ENCODE results near the gene MEGF10. TPM values are rescaled to one million over a fixed set of nuclear protein-coding genes. Genes with fewer than 3 reads are reported as not detected.
"Not testable (repeated sequence)": the region's sequence is repeated elsewhere in the genome, so short reads cannot be mapped to it uniquely, and the experiment has no call there.

The MEGF10 gene
- polyA plus RNA-seq, 1 donor = 43.0 TPM

DNA sequence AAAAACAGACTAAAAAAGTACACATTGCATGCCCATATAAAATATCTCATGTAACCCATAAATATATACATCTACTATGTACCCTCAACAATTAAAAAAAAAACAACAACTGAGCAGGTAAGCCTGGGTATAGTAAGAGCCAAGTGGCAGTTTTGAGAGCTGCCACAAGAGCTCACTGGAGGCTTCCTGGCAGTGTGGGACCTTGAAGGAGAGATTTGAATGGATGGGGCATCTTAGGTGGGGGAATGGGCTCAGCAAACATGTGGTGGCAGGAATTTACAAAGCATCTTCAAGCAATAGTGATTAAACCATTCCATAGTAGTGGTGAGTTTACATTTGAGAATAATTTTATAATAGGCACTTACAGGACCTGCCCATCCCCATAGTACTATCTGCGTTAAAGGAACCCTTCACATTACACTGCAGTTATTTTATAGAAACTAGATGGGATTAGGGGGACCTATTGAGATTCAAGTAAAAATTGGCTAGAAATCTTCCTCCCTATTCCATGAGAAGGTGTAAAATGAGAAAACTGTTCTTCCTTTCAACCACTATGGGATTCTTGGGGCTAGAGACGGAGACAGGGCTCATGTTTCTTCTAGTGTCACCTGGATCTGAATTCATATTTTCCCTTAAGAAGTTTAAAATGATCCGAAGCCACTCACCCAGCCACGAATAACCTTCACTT, 6.9 kb downstream of the MEGF10 start:
- no peak for DNase-seq (ENCODE audit: low read depth)

DNA sequence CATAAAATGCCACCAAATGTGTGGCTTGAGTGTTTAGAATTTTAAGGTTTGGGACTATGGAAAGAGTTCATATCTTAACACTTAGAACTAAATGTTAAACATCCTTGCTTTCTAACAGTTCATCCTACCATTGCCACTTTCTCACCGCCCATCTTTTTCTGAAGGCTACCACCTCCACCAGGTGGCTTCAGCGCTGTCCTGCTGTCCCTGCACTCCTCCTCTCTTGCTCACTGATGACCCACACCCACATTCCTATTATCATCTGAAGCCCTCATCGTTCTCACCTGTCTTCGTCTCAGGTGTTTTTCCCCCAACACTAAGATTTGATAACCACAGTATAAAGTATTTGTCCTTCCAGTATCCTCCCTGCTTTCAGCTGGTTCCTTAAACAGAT, 7.4 kb downstream of the MEGF10 start:
- DNase-seq (ENCODE audit: low read depth) = no peak

DNA sequence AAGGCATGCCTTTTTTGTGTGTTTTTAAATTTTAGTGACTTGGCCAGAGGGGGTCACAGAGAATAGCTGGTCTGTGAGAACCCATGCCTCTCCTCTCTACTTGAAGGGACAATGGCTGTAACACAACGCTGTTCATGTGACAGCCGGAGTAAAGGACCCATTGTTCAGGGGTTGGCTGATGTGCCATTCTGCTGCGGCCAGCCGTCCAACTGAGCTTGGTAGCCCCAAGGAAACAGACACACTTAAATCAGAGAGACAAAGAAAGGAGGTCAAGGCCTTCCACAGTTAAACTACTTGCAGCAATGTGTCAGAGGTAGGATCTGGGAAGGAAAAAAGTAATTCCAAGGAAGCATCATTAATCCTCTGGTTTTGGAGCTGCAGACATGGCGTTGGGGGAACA, 8.1 kb downstream of the MEGF10 start:
- no peak for DNase-seq (ENCODE audit: low read depth)

DNA sequence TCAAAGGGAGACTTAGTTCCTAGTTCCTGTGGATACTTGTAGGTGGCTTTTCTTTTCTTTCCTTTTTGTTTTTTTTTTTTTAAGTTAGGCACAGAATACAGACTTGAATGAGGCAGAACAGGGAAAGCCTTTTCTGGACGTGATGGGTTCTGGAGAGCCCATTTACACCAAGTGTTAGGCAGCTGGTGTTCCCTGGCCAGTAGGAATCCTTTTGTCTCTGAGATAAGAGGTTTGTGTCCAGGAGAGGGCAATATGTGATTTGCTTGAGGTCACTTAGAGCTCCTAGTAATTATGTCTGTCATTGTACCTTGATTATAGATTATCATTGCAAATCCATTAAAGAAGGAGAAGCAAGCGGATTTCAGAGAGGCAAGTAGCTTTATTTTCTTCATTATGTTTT, 9.1 kb downstream of the MEGF10 start:
- no peak for DNase-seq (ENCODE audit: low read depth)

DNA sequence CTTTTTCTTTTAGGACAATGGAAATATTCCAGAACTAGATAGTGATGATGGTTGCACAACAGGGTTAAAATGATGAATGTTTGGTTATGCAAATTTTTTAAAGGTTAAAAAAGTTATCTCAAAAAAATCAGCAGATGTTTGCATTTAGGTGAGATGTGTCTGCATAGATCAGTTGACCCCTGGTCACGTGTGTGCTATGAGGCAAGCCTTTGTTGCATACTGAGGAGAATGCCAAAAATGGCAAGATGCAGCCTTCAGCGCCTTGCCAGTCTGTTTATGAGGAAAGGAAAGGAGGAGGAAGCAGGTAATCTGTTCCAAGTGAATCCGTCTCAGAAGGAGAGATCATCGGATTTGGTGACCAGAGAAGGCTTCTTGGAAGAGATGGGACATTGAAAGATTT, 11.9 kb downstream of the MEGF10 start:
- no peak for DNase-seq (ENCODE audit: low read depth)

DNA sequence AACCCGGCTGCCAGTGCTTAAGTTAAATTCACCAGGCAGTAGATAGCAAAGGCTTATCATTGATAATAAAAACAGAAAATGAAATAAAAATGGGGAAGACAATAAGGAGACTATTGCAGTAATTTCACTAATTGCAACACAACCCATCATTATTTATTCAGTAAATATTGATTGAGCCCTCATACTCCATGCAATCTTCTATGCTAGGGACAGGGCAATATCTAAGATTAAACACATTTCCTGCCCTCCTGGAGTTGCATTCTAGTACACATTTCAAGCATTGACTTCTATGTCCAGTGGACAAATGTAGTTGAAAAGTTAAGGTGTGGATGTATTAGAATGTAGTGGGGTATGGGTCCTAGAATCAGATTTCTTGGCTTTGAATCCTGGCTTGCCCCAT, 12.8 kb downstream of the MEGF10 start:
- DNase-seq (ENCODE audit: low read depth) = no peak

DNA sequence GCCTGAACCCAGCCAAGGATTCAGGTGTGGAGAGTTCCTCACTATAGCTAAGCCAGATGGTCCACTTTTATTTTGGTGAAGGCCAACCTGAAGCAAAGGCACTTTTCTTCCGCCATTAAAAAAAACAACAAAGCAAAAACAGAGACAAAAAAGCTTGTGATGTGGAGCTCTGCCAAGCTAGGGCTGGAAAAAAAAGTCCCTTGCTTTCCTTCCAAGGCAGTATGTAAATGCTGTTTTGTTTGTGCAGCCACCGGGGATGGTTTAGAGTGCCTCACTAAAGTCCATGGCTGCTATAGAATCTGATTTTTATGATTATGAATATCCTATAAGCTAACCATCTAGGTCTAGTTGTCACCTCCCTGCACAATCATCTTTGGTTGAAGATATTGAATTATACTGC, 14.9 kb downstream of the MEGF10 start:
- DNase-seq (ENCODE audit: low read depth) = no peak

DNA sequence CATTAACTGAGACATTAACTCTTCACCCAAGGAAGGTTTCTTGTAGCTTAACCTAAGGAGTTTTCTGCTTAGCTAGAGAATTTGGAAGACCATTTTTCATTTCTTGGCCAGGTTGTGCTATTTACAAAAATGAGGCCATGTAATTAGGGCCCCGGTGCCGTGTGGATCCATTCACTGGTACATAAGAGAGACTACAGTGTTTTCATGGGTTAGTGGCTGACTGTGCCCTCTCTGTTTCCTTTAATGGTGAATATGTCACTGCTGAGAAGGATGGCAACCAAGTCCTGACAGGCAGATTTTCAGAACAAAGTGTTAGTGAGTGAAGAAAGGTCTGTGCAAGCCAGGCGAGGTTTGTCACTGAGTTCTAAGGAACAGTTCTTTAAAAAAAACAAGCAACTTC, 15.4 kb downstream of the MEGF10 start:
- DNase-seq (ENCODE audit: low read depth) = no peak

DNA sequence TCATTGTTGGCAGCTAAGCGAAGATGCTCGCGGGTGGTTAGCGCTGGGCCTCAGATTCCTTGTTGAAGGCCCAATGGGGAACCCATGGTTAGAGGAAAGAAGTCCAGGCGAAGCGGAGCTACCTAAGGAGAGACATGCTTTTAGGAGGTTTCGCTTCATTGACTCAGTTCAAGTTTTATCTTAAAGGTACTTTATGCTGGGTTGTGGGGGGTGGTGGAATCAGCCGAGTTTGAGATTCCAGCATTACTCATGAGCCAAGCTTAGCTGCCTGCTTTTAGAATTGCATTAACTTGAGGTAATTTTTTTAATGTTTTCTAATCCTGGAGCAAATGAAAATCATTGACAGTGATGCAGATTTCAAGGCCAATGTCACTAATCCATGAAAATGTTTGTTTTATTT, 16.1 kb downstream of the MEGF10 start:
- DNase-seq (ENCODE audit: low read depth) = no peak

DNA sequence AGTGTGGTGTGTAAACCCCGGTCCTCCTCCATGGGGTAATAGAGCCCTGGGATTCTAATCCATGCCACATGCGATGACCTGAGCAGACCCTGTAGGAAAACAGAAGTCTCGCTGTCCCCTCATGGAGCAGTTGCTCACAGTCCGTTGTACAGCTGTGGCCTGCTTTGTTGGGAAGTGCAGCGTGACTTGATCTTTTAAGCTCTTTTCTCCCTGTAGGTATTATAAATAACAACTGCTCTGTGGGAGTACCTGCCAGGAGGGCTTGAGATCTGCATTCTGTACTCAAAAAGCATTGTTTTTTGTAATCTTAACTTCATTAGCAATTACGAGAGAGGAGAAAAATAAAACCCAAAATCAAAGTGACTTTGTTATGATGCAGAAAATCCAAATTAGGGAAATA, 17.3 kb downstream of the MEGF10 start:
- DNase-seq (ENCODE audit: low read depth) = no peak

DNA sequence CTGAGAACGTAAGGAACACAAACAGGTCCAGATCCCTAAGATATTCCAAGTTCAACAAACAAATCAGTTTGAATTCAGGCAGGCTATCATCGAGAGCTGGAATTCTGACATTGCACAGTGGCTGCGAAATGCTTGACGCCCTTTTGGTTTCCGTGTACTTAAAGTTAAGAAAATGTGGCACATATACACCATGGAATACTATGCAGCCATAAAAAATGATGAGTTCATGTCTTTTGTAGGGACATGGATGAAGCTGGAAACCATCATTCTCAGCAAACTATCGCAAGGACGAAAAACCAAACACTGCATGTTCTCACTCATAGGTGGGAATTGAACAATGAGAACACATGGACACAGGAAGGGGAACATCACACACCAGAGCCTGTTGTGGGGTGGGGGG, 17.7 kb downstream of the MEGF10 start:
- DNase-seq (ENCODE audit: low read depth) = not testable (repeated sequence)

DNA sequence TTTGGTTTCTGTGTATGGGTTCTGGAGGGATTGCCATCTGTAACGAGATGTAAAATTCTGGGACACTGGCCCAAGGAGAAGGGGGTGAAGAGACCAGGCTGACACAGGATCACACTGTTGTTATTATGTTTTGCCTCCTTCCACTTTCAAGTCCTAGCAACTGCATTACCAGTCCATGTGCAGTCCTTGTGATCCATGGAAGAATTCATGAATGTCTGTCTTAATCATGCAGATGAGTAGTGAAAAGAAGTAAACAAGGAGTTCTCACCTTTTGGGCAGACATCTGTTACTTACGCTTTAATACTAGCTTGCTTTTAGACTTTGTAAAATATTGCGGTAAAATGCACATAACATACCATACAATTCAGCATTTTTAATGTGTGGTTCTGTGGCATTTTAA, 18.3 kb downstream of the MEGF10 start:
- no peak for DNase-seq (ENCODE audit: low read depth)

DNA sequence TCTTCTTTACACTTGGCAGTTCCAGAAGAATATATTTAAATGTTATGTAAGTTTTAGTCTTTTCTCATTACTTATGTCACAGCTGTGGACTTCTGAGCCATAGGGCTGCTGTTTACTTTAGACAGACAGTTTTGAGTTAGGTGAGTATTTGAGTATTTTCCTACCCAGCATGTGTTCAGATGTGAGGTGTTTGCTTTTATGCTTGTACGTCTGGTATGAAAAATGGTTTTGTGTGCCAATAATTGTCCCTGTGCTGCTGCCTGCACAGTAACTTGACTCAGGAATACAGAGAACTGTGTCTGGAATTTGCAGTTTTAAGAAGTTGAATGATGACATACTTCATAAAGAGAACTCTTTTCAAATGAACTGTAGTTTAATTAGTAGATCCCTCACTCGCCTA, 20.8 kb downstream of the MEGF10 start:
- DNase-seq (ENCODE audit: low read depth) = no peak

DNA sequence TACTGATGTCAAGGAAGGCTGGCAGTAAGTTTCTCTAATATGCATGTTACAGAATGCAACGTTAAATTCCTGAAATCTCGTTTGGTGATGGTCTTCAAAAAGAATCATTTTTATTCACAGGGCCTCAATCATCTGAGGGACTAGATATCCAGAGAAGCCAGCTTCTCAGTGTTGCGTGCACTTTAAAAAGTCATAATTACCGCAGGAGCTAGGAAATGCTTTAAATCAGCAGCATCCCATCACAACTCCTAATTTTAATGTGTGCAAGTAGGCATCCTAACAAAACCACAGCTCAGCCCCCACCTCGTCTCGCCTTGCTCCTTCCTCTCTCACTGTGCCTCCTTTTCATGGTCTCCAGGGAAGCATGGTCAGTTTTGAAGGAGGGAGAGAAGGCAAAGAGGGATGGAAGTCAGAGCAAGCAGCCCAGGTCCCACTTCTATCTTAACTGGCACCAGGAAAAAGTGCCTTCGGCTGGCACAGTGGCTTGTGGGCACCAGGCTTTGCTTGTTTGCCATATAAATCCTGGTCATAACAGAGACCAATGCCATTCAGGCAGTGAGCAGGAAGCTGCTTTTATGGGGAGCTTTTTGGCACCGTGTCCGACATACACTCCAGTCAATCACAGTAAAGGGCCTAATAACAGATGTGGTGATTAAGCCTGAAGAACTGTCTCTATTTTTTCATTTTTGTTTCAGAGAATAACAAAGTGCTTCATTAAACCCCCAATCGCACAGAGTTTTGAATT, 21.4 kb downstream of the MEGF10 start:
- DNase-seq (ENCODE audit: low read depth) = no peak

DNA sequence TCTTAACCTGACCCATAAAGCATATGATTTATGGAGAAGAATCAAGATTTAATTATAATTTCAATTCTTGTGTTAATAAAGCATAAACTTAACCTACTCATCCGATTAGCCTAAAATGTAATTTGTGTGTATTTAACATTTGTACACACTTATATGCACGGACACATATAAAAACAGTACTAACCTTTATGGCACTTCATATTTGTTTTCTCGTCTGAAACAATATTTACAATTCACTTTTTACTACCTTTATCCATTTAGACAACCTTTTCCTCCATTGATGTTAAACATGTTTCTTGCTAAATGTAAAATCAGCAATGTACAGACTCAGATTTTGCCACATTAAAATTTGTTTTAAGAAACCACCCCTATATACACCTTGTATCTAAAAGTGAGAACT, 22.8 kb downstream of the MEGF10 start:
- no peak for DNase-seq (ENCODE audit: low read depth)

DNA sequence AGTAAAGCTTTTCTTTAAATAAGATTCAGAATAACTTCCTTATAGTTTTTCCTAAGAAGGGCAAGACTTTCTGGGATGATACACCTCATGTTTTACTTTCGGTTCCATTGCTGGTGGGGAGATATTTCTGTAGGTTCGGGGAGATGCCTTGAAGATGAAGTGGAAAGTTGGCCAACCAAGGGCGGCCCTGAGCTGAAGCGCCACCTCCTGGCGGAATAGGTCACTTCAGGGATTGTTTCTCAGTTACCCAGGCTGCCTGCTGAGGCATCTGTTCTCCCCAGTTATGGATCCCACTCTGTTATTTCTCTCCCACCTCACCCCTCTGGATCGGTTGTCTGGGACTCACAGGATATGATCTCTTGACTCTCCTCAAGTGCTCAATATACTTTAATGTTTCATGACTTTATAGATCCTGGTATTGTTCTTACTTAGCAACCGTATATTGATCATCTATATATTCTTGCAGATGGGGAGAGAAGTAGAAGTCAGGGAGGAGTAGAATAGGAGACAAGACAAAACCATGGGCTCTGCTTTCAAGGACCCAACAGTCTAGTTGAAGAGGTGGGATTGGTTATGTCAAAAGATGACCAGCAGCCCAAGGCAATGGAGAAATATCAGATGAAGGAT, 23.4 kb downstream of the MEGF10 start:
- DNase-seq (ENCODE audit: low read depth) = no peak

DNA sequence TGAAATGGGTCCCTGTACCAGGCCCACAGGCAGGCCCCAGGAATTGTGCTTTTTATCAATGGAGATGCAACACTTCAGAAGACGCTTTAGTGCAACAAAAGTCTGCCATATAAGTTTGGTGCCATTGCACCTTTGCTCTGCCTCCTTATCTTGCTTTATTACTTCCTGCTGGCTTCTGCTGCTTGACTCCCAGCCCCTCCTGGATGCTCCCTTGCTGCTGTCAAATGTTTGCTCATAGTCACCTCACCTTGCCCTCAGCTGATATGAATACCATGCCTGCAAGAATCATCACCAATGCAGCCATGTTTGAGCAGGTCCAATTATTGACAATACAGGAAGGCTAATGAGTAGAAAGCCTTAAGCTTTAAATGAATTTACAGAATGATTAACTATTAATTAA, 25.4 kb downstream of the MEGF10 start:
- DNase-seq (ENCODE audit: low read depth) = no peak

DNA sequence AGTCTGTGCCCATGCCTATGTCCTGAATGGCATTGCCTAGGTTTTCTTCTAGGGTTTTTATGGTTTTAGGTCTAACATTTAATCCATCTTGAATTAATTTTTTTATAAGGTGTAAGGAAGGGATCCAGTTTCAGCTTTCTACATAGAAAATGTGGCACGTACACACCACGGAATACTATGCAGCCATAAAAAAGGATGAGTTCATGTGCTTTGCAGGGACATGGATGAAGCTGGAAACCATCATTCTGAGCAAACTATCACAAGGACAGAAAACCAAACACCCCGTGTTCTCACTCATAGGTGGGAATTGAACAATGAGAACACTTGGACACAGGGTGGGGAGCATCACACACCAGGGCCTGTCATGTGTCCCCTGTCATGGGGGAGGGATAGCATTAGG, 26.8 kb downstream of the MEGF10 start:
- not testable (repeated sequence) for DNase-seq (ENCODE audit: low read depth)

DNA sequence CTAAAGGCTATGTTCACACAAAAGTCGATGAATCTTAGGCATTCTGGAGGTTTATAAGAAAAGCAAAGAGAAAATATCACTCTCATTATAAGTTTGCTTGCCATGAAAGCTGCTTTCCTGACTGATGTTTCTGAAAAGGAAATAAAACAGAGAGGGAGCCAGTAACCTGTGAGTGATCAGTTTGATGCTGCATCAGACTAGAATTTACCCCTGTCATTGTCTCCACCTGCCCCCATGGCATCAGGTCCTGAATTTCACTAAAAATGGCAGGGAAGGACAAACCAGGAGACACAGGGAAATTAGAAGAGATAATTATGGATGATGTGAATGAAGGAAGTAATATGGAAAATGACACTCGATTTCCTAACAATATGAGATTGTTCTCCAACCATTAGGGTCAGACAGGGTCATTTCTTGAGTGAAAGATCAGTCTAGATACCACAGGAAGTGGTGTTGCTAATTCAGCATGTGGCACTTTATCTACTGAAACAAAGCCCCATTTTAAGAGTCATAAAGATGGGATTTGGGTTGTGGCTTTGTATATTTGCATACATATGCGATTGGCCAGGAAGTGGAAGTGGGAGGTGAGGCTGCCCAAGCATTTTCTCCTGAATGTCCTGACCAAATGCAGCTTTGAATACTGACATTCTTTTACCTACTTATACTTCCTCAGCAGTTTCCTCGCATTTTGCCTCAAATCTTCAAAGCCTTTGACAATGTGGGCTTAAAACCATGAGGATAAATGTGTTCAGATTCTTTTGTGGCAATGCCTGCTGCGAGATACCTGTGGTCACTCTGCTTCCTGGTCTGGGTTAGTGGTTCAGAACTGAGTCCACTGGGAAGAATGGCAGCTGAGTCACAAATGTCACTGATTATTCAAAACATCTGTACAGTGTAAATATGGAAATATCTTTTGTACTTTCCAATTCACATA, 29.7 kb downstream of the MEGF10 start:
- no peak for DNase-seq (ENCODE audit: low read depth)

DNA sequence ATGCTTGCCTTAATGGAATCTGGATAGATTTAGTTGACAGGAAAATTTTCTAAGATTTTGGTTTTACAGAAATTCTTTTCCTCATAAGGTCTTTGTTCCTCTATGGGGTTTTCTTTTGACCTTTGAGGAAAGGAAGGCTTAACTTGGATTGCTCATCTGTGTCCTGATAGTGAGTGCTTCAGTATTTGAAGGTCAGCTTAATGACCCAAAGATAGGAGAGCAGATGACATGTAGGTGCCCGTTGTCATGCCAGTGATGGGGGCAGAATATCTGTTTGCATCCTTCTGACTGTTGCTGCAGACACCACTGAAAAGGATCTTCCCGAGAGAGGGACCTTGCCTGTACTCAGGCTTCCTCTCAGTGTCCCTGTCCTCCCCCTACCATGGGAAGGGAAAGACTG, 30.9 kb downstream of the MEGF10 start:
- no peak for DNase-seq (ENCODE audit: low read depth)

DNA sequence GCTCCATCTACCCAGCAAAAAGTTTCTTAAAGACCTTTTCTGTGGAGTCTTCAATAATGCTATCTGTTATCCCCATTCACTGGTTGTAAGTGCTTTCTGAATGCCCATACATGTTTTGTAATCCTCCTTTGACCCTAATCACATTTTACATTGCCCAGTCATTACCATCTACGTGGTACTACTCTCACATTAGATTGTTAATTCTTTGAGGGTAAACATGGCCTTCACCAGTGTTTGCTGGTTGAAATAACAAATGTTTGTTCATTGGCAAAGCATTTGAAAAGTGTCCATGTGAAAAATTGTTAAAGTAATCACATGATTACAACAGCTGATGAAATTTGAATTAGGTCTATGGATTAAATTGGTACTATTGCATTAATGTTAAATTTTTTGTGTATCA, 31.8 kb downstream of the MEGF10 start:
- no peak for DNase-seq (ENCODE audit: low read depth)

DNA sequence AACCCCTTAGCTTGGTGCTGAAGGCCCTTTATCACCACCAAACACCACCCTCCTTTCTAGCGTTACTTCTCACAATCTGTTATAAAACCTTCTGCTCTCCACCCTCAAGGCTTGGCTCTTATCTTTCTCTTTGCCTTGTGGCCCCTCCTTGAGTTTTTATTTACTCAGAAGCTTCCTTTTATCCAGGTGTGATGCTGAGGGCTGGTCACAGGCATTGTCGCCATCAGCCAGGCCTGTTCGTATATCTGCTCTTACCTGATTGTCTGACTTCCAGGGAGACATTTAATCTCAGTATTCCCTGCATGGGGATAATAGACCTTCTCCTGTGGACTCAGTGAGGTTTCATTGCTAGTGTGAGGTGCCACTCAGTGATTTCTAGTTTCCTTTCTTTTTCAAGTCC, 34.2 kb downstream of the MEGF10 start:
- no peak for DNase-seq (ENCODE audit: low read depth)

Measured in forelimb muscle (tissue), 1 donor.